ENCODE measurements around the gene ASB10.

- TF ChIP-seq, protein P1, sequence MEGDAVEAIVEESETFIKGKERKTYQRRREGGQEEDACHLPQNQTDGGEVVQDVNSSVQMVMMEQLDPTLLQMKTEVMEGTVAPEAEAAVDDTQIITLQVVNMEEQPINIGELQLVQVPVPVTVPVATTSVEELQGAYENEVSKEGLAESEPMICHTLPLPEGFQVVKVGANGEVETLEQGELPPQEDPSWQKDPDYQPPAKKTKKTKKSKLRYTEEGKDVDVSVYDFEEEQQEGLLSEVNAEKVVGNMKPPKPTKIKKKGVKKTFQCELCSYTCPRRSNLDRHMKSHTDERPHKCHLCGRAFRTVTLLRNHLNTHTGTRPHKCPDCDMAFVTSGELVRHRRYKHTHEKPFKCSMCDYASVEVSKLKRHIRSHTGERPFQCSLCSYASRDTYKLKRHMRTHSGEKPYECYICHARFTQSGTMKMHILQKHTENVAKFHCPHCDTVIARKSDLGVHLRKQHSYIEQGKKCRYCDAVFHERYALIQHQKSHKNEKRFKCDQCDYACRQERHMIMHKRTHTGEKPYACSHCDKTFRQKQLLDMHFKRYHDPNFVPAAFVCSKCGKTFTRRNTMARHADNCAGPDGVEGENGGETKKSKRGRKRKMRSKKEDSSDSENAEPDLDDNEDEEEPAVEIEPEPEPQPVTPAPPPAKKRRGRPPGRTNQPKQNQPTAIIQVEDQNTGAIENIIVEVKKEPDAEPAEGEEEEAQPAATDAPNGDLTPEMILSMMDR (IDR thresholded peaks at IDR 0.05) = no peak
- TF ChIP-seq POLR2A (IDR thresholded peaks at IDR 0.05) = no peak
These were observed 23.2 kb upstream of the ASB10 start, which contains the start of gene H2BK1 for GRCh38 chr7:151210087-151210854.

All from esophagus squamous epithelium (tissue), 4 donors.